Fibroblast of gingiva (primary cell): ENCODE data around the gene RFESD.

Source experiments
- DNase-seq: peaks from one replicate; pipeline ENCODE4 v3.0.0-alpha.2; 2011; ENCODE audit warnings: low read depth

Gene RFESD

DNA sequence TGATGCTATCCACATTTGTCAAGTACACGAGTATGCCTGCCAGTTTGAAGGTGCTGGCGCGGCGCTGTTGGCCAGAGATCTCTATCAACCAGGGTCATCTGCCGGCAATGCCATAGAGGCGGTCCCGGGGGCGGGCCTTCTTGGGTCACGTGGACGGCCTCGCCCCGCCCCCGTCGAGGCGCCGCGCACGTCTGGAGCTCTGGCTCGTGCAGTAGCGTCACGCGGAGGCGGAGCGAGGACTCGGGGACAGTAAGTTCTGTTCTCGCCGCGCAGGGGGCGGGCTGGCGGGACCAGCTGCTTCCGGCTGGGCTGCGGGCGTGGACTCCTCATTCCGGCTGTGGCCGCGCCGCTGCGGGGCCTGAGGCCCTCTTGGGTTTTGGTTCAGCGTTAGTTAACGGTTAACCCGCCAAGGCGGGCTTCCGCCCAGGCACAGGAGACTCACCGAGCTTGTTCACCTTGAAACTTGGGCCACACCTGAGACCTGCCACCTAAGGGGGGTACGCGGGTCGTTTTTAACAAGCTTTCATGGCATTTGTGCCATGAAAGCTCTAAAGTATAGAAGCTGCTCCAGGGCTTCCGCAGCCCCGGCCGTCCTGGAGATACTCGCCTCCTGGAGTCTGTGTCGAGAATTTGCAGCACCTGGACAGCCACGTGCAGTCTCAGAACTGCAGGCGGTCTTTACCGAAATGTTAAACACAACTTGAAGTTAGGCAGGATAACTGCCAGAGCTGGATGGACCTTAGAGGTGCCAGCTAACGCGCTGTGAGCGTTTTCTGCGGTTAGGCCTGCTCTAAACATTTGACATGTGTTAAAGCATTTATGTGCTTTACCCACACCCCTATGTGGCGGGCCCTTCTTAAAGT lies at the start of gene RFESD:
Gene RFESD (plus strand): TSS at position 209 of the 863 bp plus-strand sequence. CDS start 5,495 bp downstream, outside the sequence.
- DNase-seq = peak; percentile 97

DNA sequence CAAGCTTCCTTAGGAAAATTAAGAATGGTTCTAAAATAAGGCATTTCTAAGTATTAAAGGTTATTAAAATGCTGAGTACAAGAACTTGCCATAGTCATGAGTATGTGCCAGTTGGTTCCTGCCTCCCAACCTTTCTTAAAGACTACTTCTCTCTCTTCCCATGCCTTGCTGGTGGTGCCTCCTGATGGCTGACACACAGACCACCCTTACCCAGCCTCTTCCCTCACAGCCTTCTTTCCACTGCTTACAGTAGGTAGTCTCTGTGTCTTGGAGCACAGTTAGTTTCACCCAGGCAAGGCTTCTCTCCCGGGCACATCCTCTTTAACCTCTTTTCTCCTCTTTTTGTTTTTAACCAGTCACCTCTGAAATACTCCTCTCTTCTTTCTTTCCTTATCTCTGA lies 47.3 kb upstream of the RFESD start:
- no peak for DNase-seq

DNA sequence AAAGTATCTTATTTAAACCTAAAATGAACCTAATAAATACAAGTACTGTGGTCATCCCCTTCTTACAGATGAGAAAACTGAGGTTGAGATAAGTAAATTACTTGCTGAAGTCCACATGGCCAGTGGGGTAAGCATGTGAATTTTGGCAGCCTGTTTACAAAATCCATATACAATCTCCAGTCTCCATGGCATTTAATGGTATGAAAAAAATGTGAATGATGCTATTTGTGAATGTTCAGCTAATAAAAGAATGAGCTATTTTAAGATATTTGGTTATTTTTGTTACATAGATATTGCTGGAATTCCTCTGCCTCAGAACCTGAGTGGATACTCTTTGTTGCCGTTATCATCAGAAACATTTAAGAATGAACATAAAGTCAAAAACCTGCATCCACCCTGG lies 46.0 kb upstream of the RFESD start:
- peak; percentile 58 for DNase-seq

DNA sequence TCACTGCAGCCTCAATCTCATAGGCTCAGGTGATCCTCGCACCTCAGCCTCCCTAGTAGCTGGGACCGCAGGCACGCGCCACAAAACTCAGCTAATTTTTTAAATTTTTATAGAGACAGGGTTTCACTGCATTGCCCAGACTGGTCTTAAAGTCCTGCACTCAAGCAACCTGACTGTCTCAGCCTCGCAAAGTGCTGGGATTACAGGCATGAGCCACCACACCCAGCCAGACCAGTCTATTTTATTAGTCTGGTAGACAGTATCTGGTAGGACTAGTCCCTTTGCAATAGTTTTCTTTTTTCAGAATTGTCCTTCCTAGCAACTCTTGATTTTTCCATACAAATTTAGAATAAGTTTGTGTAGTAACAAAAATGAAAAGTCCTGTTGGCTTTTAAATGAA lies 40.8 kb upstream of the RFESD start:
- no peak for DNase-seq

DNA sequence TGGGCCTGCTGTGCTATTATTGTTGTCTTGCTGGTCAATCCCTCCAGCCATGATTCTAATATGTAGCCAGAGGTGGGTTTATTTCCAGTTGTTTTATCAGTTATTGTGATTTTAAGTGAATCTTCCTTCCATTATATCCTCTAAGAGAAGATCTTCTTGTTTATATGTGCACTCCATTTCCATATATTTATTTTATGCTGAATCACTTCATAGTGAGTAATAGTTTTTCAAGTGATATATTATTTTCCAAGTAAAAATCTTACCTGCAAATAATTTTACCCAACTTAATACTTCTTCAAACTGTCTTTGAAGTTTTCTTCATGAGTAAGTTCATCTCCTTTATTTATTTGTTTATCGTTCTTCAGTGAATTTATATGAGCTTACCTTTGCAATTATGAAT lies 40.2 kb upstream of the RFESD start:
- DNase-seq = no peak

DNA sequence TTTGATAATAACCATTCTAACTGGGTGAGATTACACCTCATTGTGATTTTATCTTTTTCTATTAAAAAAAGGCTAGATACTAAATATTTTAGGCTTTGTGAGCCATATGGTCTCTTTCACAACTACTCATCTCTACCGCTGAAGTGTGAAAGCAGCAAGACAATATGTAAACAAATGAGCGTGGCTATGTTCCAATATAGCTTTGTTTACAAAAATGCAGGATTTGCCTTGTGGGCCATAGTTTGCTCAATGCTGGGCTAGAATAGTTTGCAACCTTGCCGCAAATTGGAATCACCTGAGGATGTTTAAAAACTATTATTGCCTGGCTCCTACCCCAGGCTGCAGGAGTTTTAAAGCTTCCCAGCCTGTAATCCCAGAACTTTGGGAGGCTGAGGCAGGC lies 36.9 kb upstream of the RFESD start:
- DNase-seq = peak; percentile 76

DNA sequence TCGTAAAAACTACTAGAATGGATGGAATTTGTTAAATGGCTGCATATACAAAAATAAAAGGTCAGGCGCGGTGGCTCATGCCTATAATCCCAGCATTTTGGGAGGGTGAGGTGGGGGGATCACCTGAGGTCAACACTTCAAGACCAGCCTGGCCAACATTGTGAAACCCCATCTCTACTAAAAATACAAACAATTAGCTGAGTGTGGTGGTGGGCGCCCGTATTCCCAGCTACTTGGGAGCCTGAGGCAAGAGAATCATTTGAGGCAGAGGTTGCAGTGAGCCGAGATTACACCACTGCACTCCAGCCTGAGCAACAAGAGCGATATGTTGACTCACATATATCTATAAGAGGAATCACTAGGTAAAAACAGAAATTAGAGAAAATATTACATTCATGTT lies 36.0 kb upstream of the RFESD start:
- no peak for DNase-seq

DNA sequence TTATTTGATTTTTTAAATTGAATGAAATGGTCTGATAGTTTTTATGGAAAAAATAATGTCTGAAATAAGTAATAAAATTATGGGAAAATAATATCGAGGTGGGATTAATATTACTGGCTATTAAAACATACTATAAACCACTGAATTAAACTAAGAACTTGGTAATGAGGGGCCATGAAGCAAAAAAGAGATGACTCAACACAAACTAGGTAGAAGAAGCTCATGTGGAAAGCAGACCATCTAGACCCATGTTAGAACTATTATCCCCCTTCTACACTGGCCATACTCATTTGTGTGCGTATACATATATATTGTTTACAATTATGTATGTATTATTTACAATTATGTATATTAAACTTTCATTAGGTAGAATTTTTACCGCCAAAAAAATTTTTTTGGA lies 35.2 kb upstream of the RFESD start:
- DNase-seq = no peak

DNA sequence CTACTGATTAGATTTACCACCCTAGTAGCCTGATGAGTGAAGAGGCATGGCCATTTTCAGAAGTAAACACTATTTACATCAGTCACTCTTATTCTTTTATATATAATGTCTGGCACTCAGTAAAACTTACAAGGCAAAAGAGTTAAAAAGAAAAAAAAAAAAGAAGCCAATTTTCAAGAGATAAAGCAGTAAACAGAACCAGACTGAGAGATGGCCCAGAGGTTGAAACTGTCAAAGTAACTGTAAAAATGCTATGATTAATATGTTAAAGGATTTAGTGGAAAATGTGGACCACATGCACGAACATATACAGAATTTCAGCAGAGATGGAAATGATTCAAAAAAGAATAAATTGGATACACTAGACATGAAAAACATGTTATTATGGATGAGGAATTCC lies 33.1 kb upstream of the RFESD start:
- DNase-seq = no peak

DNA sequence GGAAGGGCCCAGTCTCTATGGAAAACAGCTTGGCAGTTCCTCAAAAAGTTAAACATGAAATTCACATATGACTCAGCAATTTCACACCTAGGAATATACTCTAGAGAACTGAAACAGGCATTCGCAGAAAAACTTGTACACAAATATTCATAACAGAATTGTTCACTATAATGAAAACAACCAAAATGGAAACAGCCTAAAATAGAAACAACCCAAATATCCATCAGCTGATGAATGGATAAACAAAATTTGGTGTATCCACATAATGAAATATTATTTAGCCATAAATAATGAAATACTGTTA lies 31.5 kb upstream of the RFESD start:
- no peak for DNase-seq

DNA sequence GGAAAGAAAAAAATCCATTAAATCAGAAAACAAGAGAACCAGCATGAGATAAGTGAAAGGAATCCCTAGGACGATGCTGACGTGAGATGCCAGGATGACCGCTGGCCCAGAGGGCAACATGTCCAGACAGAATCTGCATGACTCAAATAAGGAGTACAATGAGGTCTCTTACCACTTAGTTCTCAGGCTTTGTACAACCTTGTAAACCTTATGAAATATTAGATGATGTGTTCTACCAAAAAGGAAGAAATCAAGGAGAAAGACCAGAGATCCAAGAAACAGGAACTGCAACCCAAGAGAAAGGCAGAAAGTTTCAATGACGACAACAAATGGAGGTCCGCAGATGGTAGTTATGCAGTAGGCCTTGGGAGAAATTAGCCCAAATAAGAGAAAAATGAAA lies 29.5 kb upstream of the RFESD start:
- no peak for DNase-seq

DNA sequence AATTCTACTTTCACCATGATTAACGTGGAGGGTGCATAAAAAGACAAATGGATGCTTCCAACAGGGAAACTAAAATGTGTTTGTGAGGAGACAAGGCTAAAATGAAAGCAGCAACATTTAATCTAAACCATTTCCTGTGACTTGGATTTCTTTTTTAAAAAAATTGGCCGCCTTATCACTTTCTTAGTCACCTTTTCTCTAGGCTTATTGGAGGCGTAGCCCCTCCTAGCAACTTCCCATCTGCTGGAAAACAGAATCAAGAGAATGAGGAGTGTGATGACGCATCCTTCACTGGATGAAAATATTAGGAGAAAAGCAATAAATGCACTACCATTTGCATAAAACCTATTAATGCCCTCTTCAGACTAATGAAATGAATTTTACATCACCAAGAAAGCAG lies 27.5 kb upstream of the RFESD start:
- no peak for DNase-seq

DNA sequence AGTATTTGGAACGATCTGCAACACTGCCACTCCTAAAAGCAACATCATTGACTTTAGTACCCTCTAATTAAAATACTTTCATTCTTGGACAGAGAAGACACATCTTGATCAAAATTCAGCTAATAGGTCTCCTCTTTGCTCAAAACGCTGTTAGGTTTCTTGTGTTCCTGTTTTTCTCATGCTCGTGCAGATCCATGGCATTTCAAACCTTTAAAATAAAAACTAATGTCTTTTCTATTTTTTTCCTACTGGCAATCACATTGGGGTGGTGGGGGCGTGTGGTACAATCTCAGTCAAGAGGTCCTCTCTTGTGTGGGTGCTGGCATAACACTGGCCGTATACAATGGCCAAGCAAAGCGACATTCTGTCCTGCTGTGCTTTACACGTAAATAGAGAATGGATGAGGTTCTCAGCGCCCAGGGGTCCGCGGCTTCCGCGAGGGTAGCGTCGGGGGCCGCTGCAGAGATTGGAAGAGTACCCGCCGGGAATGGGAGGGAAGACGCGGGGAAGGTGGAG lies 27.0 kb upstream of the RFESD start:
- DNase-seq = no peak

DNA sequence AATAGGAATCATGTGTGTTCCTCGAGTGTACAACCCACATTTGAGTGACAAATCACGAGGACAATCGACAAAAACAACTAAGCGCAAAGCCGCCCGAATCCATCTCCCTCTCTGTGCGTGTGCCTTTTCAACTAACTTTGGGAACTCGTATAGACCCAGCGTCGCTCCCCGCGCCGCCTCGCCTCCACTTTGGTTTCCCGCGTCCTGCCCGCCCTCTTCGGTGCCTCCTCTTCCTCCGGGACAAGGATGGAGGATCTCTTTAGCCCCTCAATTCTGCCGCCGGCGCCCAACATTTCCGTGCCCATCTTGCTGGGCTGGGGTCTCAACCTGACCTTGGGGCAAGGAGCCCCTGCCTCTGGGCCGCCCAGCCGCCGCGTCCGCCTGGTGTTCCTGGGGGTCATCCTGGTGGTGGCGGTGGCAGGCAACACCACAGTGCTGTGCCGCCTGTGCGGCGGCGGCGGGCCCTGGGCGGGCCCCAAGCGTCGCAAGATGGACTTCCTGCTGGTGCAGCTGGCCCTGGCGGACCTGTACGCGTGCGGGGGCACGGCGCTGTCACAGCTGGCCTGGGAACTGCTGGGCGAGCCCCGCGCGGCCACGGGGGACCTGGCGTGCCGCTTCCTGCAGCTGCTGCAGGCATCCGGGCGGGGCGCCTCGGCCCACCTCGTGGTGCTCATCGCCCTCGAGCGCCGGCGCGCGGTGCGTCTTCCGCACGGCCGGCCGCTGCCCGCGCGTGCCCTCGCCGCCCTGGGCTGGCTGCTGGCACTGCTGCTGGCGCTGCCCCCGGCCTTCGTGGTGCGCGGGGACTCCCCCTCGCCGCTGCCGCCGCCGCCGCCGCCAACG lies 26.3 kb upstream of the RFESD start, which contains the start of gene GPR150:
Gene GPR150 (plus strand): TSS at position 58 of the 840 bp plus-strand sequence. CDS start 189 bp downstream, at position 247.
- DNase-seq = peak; percentile 37

DNA sequence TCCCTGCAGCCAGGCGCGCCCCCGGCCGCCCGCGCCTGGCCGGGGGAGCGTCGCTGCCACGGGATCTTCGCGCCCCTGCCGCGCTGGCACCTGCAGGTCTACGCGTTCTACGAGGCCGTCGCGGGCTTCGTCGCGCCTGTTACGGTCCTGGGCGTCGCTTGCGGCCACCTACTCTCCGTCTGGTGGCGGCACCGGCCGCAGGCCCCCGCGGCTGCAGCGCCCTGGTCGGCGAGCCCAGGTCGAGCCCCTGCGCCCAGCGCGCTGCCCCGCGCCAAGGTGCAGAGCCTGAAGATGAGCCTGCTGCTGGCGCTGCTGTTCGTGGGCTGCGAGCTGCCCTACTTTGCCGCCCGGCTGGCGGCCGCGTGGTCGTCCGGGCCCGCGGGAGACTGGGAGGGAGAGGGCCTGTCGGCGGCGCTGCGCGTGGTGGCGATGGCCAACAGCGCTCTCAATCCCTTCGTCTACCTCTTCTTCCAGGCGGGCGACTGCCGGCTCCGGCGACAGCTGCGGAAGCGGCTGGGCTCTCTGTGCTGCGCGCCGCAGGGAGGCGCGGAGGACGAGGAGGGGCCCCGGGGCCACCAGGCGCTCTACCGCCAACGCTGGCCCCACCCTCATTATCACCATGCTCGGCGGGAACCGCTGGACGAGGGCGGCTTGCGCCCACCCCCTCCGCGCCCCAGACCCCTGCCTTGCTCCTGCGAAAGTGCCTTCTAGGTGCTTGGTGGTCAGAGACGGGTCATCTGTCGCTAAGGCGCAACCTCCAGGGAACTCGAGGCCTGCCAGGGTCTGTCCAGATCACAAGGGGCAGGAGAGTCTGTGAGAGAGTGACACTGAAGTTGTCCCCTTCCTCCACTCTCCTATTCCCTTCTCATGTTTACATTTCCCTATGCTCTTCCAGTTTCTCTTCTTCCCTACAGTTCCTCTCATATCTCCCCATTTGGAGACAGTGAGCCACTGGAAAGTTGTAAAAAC lies 25.4 kb upstream of the RFESD start:
- peak; percentile 12 for DNase-seq

DNA sequence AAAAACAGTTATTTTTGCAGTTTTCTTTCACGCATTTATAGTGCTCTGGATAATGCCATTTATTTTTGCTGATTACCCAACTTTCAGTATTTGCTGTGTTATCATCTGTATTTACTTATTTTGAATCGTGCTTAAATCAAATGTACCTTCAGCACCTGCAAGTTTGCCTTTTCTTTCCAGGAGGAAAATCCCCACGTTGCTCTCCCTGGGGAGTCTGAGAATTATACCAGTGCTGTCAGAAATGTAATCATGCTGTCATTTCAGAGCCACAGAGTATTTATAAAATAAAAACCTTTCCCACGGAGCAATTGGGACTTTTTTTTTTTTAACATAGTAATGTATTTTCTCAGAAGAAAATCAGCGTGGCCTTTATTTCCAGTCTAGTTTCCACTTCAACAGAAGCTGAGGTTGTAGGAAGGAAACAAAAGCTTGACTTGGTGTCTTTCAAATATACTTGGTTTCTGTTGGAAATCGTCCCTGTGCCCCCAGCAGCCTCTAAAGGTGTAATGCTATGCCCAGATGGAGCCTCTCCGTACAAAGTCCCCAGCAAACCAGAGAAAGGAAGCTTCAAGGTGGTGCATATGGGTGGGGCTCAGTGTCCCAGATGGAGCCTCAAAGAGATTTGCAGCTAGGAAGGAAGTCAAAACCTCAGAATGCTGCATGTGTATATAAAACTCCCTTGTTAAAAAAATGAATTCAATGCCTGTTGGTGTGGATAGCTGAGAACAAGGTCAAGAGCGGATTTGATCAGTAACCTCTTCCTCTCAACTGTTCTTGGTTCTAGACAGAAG lies 24.5 kb upstream of the RFESD start:
- no peak for DNase-seq

DNA sequence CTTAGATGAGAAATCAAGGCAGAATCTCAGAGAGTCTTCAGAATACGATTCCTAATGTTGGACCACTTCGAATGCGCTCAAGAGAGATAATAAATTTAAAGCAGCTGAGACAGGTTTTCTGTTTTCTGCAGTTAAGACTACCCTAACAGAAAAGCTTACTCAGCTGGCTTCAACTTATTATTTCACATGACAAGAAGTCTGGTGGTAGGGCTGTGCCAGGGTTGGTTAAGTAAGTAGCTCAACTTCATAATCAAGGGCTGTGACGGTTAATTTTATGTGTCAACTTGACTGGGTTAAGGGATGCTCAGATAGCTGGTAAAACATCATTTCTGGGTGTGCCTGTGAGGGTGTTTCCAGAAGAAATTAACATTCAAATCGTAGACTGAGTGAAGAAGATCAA lies 22.9 kb upstream of the RFESD start:
- no peak for DNase-seq

DNA sequence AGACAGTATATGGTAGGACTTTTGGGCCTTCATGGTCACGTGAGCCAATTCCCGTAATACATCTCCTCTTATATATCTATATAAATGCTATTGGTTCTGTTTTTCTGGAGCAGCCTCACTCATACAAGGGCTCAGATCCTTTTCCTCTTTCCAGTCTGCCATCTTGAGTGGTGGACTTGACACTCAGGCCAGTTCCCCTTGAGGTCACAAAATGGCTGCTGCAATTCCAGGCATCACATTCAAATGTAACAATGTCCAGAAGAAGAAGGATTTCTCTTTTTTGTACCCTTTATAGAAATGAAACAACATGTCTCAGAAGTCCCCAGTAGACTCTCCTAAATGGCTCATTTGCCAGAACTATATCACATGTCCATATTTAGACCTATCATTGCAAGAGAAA lies 22.2 kb upstream of the RFESD start:
- DNase-seq = no peak

DNA sequence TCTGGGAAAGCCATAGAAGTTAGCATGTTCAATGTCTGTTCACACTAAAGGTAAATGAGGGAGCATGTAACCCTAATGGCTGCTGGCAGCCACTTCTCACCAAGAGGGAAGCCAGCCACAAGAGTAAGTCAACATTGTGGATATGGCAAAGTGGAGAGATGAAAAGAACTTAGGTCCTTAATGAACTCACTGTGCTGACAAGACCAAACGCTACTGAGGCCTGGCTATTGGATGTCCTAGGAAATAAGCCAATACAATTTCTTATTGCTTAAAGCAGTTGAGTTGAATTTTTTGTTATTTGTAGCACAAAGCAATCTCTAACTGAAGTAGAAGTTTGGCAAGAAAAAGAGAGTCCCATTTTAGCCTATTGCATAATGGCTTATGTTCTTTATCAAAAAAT lies 19.9 kb upstream of the RFESD start:
- no peak for DNase-seq

DNA sequence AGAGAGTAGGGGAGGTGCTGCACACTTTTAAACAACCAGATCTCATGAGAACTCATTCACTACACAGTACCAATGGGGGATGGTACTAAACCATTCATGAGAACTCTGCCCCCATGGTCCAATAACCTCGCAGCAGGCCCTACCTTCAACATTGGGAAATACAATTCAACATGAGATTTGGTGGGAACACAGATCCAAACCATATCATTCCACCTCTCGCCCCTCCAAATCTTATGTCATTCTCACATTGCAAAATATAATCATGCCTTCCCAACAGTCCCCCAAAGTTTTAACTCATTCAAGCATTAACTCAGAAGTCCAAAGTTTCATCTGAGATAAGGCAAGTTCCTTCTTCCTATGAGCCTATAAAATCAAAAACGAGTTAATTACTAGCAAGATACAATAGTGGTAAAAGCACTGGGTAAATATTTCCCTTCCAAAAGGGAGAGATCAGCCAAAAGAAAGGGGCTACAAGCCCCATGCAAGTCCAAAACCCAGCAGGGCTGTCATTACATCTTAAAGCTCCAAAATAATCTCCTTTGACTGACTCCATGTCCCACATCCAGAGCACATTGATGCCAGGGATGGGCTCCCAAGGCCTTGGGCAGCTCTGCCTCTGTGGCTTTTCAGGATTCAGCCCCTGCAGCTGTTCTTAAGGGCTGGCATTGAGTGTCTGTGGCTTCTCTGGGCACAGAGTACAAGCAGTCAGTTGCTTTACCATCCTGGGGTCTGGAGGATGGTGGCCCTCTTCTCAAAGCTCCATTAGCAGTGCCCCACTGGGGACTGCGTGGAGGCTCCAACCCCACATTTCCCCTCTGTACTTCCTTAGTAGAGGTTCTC lies 18.4 kb upstream of the RFESD start:
- no peak for DNase-seq
